GM12878 (cell line): ENCODE measurements around the gene INO80B. TPM values are rescaled to one million over a fixed set of nuclear protein-coding genes. Genes with fewer than 3 reads are reported as not detected.

Experiments
- ATAC-seq: fragments of 200-7000 bp; cut with Tn5 transposase; 3 replicates; pipeline ENCODE4 v1.9.1; 2020; ENCODE audit warnings: mild to moderate bottlenecking, moderate library complexity
- BruUV-seq: library from RNA; stranded (reverse); fragments of 400-500 nt; replicated peaks from 2 replicates; lab custom pipeline; 2021; lab: Mats Ljungman, UMichigan
- CTCF ChIA-PET: fragments of 300-600 bp; sonication (Branson Sonifier 250); formaldehyde crosslinking; extraction: SDS; loops from one replicate; lab custom pipeline; 2021; ENCODE audit warnings: inconsistent platforms; lab: Yijun Ruan, JAX
- POLR2A ChIA-PET: fragments of 350-600 bp; formaldehyde crosslinking; extraction: SDS; loops from one replicate; lab custom pipeline; 2021; ENCODE audit warnings: inconsistent platforms; lab: Charles Lee
- RAD21 ChIA-PET: fragments of 300-600 bp; sonication (Branson Sonifier 250); formaldehyde crosslinking; loops from one replicate; lab custom pipeline; 2023; ENCODE audit warnings: antibody characterized with exemption; ENCODE audit not compliant: unreplicated experiment; lab: Charles Lee
- SMC1A ChIA-PET: fragments of 300-600 bp; sonication (Branson Sonifier 250); formaldehyde crosslinking; loops from one replicate; lab custom pipeline; 2023; ENCODE audit not compliant: unreplicated experiment, uncharacterized antibody; lab: Charles Lee
- DNase-seq: peaks from one replicate; pipeline ENCODE4 v3.0.0-alpha.2; 2011; ENCODE audit warnings: low read depth, low spot score
- FAIRE-seq: peaks from 3 replicates; lab custom pipeline; 2011; peaks lifted over from hg19 to GRCh38; lab: Jason Lieb, UNC
- H2AFZ ChIP-seq: 2 replicates; pipeline ENCODE4 v1.6.0; 2011; ENCODE audit warnings: low read depth, low read length, control low read depth; ENCODE audit not compliant: control insufficient read depth
- H3K27ac ChIP-seq: 2 replicates; pipeline ENCODE4 v1.5.1; 2011; ENCODE audit warnings: control low read depth; ENCODE audit not compliant: control insufficient read depth, insufficient read depth
- H3K27me3 ChIP-seq, 2 experiments: replicated peaks in 1 of 2; 2 replicates each; pipeline versions ENCODE4 v1.6.0 to v1.6.1; 2011; ENCODE audit warnings: low read length in 1 of 2; ENCODE audit not compliant: control insufficient read depth in 2 of 2, insufficient read depth in 2 of 2
- H3K36me3 ChIP-seq, 2 experiments: 2 replicates each; pipeline ENCODE4 v1.5.1; 2011; ENCODE audit warnings: low read length in 1 of 2; ENCODE audit not compliant: control insufficient read depth in 2 of 2, insufficient read depth in 2 of 2
- H3K4me1 ChIP-seq: 2 replicates; pipeline ENCODE4 v1.6.1; 2011; ENCODE audit warnings: mild to moderate bottlenecking, low read length, moderate library complexity, mixed read lengths; ENCODE audit not compliant: control insufficient read depth, insufficient read depth
- H3K4me2 ChIP-seq: 2 replicates; pipeline ENCODE4 v1.6.0; 2011; ENCODE audit warnings: control low read depth; ENCODE audit not compliant: control insufficient read depth, insufficient read depth
- H3K4me3 ChIP-seq: fragments of 200-600 bp; sonication (generic); 2 replicates; pipeline ENCODE4 v1.5.1; 2016
- H3K79me2 ChIP-seq: 2 replicates; pipeline ENCODE4 v1.6.0; 2011; ENCODE audit warnings: low read length; ENCODE audit not compliant: control insufficient read depth, insufficient read depth
- H3K9ac ChIP-seq: 2 replicates; pipeline ENCODE4 v1.8.0; 2011; ENCODE audit warnings: low read length, control low read depth, mixed read lengths; ENCODE audit not compliant: control insufficient read depth, insufficient read depth
- H3K9me3 ChIP-seq: replicated peaks from 3 replicates; pipeline ENCODE4 v1.5.1; 2011; ENCODE audit warnings: mild to moderate bottlenecking, low read length; ENCODE audit not compliant: control insufficient read depth, insufficient read depth
- H4K20me1 ChIP-seq: 2 replicates; pipeline ENCODE4 v1.6.0; 2011; ENCODE audit not compliant: control insufficient read depth, insufficient read depth
- BMI1 ChIP-seq: fragments of 450-650 bp; IDR thresholded peaks from 2 replicates; pipeline ENCODE4 v1.6.1; 2016; ENCODE audit warnings: mild to moderate bottlenecking, moderate library complexity, borderline replicate concordance
- CBX3 ChIP-seq: fragments of 200-600 bp; sonication (generic); IDR thresholded peaks from 2 replicates; pipeline ENCODE4 v1.6.1; 2016; ENCODE audit warnings: low read depth, borderline replicate concordance
- CHD1 ChIP-seq: IDR thresholded peaks from 2 replicates; pipeline ENCODE4 v1.6.1; 2012; ENCODE audit warnings: low read depth, low read length, improper control_type of control experiment
- DPF2 ChIP-seq: fragments of 450-650 bp; IDR thresholded peaks from 2 replicates; pipeline ENCODE4 v1.6.1; 2017; ENCODE audit warnings: mild to moderate bottlenecking
- EGR1 ChIP-seq, 2 experiments: IDR thresholded peaks; 1 replicate in 1 of 2; 2 replicates in 1 of 2; pipeline ENCODE4 v1.6.1; 2011 to 2012; ENCODE audit warnings: low read depth in 2 of 2, low read length in 2 of 2, borderline replicate concordance in 1 of 2, mild to moderate bottlenecking in 1 of 2, moderate library complexity in 1 of 2
- GATAD2B ChIP-seq: fragments of 450-650 bp; conservative IDR thresholded peaks from 2 replicates; pipeline ENCODE4 v1.6.1; 2017; ENCODE audit warnings: low read depth, mild to moderate bottlenecking, moderate library complexity
- HDAC6 ChIP-seq: fragments of 200-600 bp; sonication (generic); IDR thresholded peaks from one replicate; pipeline ENCODE4 v1.8.0; 2017; ENCODE audit warnings: antibody characterized with exemption; ENCODE audit not compliant: unreplicated experiment
- HSF1 ChIP-seq: fragments of 150-350 bp; IDR thresholded peaks from 2 replicates; pipeline ENCODE4 v1.6.1; 2014; ENCODE audit warnings: mild to moderate bottlenecking, low read depth, low read length
- MEF2B ChIP-seq: fragments of 450-650 bp; IDR thresholded peaks from 2 replicates; pipeline ENCODE4 v1.6.1; 2018; ENCODE audit warnings: mild to moderate bottlenecking, moderate library complexity; ENCODE audit not compliant: partially characterized antibody, poor library complexity, severe bottlenecking
- NFIC ChIP-seq: IDR thresholded peaks from 2 replicates; pipeline ENCODE4 v1.6.1; 2012; ENCODE audit warnings: low read depth, mild to moderate bottlenecking, inconsistent platforms, low read length, moderate library complexity
- PAX5 ChIP-seq: IDR thresholded peaks from 2 replicates; pipeline ENCODE4 v1.6.1; 2011; ENCODE audit warnings: low read depth, low read length, borderline replicate concordance
- POLR2A ChIP-seq: IDR thresholded peaks from 2 replicates; pipeline ENCODE4 v1.6.1; 2011; ENCODE audit warnings: low read depth, mild to moderate bottlenecking, low read length
- RB1 ChIP-seq: fragments of 450-650 bp; formaldehyde crosslinking; IDR thresholded peaks from 2 replicates; pipeline ENCODE4 v1.6.1; 2017; ENCODE audit warnings: mild to moderate bottlenecking, borderline replicate concordance
- SREBF1 ChIP-seq: IDR thresholded peaks from 2 replicates; pipeline ENCODE4 v1.6.1; 2012; ENCODE audit warnings: mild to moderate bottlenecking, low read length
- SREBF2 ChIP-seq: IDR thresholded peaks from 2 replicates; pipeline ENCODE4 v1.6.1; 2012; ENCODE audit warnings: mild to moderate bottlenecking, low read length
- SUZ12 ChIP-seq: fragments of 200-600 bp; sonication (generic); IDR thresholded peaks from one replicate; pipeline ENCODE4 v1.6.1; 2018; ENCODE audit warnings: antibody characterized with exemption, mild to moderate bottlenecking; ENCODE audit not compliant: unreplicated experiment
- TCF7 ChIP-seq: IDR thresholded peaks from 2 replicates; pipeline ENCODE4 v1.6.1; 2014; ENCODE audit warnings: antibody characterized with exemption, borderline replicate concordance
- YY1 ChIP-seq: IDR thresholded peaks from 2 replicates; pipeline ENCODE4 v1.6.1; 2011; ENCODE audit warnings: low read depth, mild to moderate bottlenecking, low read length
- WGBS: methylation state at CpG from one replicate; pipeline ENCODE4 v1.1.6; 2016; ENCODE audit warnings: low lambda C conversion rate; ENCODE audit not compliant: insufficient replicate concordance, insufficient coverage; ENCODE audit errors: missing lambda C conversion rate; 5-methylcytosine and 5-hydroxymethylcytosine counted together
- in situ Hi-C: fragments of 300-500 bp; cut with MboI; formaldehyde crosslinking; loops from 9 replicates; pipeline ENCODE4 v1.14.3; 2018; ENCODE audit warnings: mixed read lengths
- intact Hi-C: fragments of 100-400 bp; cut with micrococcal nuclease; formaldehyde crosslinking; loops from one replicate; pipeline ENCODE4 v1.14.2; 2022; ENCODE audit not compliant: unreplicated experiment
- polyA plus RNA-seq, 11 experiments: library from polyadenylated mRNA; depleted of rRNA in 4 of 11; unstranded in 6 of 11; stranded (reverse) in 5 of 11; fragments of >200 nt; fragmentation: Nextera tagmentation in 4 of 11; fragmentation: Illumina TruSeq in 1 of 11; extraction: Ambion mirVana in 4 of 11; extraction: Trizol in 1 of 11; gene quantifications; 1 replicate in 1 of 11; 2 replicates in 10 of 11; pipeline versions ENCODE4 v1.2.1 to v1.2.3, GENCODE V29; 2011 to 2016; ENCODE audit warnings: inconsistent platforms in 2 of 11, missing spikeins in 2 of 11, low read depth in 1 of 11
- total RNA-seq, 4 experiments: library from RNA; depleted of rRNA in 3 of 4; stranded (reverse); fragments of >200 nt in 3 of 4; fragmentation: Illumina TruSeq in 1 of 4; extraction: Trizol in 1 of 4; gene quantifications; 2 replicates each; pipeline versions ENCODE4 v1.2.1 to v1.2.3, GENCODE V29; 2013 to 2021

INO80B gene
- total and polyA plus RNA-seq, 10 of the 15 experiments (the other 5 are each of a cell fraction or from before 2014, with no cell fraction given), result 1.3 to 26.7 (median 11.1) TPM

GRCh38 chr2:74429487-74430451, 25.1 kb upstream of the INO80B start:
- no peak for DNase-seq
- POLR2A ChIA-PET, result interaction anchor here (1.1 kb wide), 1 partner anchor 10 kb away, joined by 3 read pairs; no protein-coding TSS in a partner anchor
- H3K79me2 ChIP-seq, result no peaks in the 10 kb centered on the region
- no peak overlapping the region for H3K9ac ChIP-seq
- H3K27ac ChIP-seq, result no peak overlapping the region
- BruUV-seq, result no TSS peak
- no peak overlapping the region for H3K4me3 ChIP-seq
- H3K4me1 ChIP-seq, result no peaks in the 10 kb centered on the region
- in situ Hi-C loops (no loop called here), intact Hi-C loops (no loop called here)
- TF ChIP-seq POLR2A (no peak), PAX5 (no peak), SUZ12 (no peak), NFIC (no peak), YY1 (no peak), GATAD2B (no peak), DPF2 (no peak), HSF1 (no peak), RB1 (no peak), CHD1 (no peak), SREBF1 (no peak), HDAC6 (no peak), TCF7 (no peak), EGR1 (IDR thresholded peaks at IDR 0.05; ENCODE audit: borderline replicate concordance in 1 of 2, low read depth in 2 of 2, low read length in 2 of 2) (no peak), MEF2B (no peak), BMI1 (no peak), CBX3 (no peak), SREBF2 (no peak)
- H2AFZ ChIP-seq, result no peak overlapping the region
- no peaks in the 10 kb centered on the region for H4K20me1 ChIP-seq
- 62% methylated on average over 14 of the region's 18 CpGs for WGBS
- no peak; the same call in 2 of the 3 replicates for ATAC-seq
- no peaks in the 10 kb centered on the region for H3K9me3 ChIP-seq
- no peaks in the 10 kb centered on the region for H3K27me3 ChIP-seq
- H3K36me3 ChIP-seq, result peaks cover 0 to 8% of the 10 kb centered on the region in 2 experiments; a peak in 1 of 4 replicates
- CTCF ChIA-PET, result interaction anchor here (0.7 kb wide), 1 partner anchor 23 kb away, joined by 3 read pairs; no protein-coding TSS in a partner anchor
- no peak overlapping the region for H3K4me2 ChIP-seq
- FAIRE-seq, result no peak
- RAD21 ChIA-PET, result no interaction called here
- SMC1A ChIA-PET, result interaction anchor here (1.5 kb wide), 1 partner anchor 95 kb away, joined by 3 read pairs; no protein-coding TSS in a partner anchor
